HepG2 (cell line): ENCODE data around the gene TUBA4A. TPM values are rescaled to one million over a fixed set of nuclear protein-coding genes. Genes with fewer than 3 reads are reported as not detected.

Experiments used
- CAMTA2 ChIP-seq: sonication (generic); formaldehyde crosslinking; IDR thresholded peaks from 2 replicates; pipeline ENCODE4 v1.4.0; 2020; ENCODE audit warnings: mild to moderate bottlenecking, missing genetic modification reagents, borderline replicate concordance
- GPN1 ChIP-seq: sonication (generic); formaldehyde crosslinking; IDR thresholded peaks from 2 replicates; pipeline ENCODE4 v1.5.1; 2020; ENCODE audit warnings: missing genetic modification reagents, borderline replicate concordance
- GTF3A ChIP-seq: sonication (generic); formaldehyde crosslinking; conservative IDR thresholded peaks from 2 replicates; pipeline ENCODE4 v1.4.0; 2020; ENCODE audit warnings: mild to moderate bottlenecking, missing genetic modification reagents
- KMT2A ChIP-seq: sonication (generic); formaldehyde crosslinking; IDR thresholded peaks from 2 replicates; pipeline ENCODE4 v1.4.0; 2020; ENCODE audit warnings: missing genetic modification reagents
- MTA3 ChIP-seq: sonication (generic); formaldehyde crosslinking; IDR thresholded peaks from 2 replicates; pipeline ENCODE4 v1.4.0; 2020; ENCODE audit warnings: missing genetic modification reagents
- MTF2 ChIP-seq: sonication (generic); formaldehyde crosslinking; IDR thresholded peaks from 2 replicates; pipeline ENCODE4 v1.5.0; 2020; ENCODE audit warnings: missing genetic modification reagents, borderline replicate concordance
- NFYB ChIP-seq: sonication (generic); formaldehyde crosslinking; IDR thresholded peaks from 2 replicates; pipeline ENCODE4 v1.4.0; 2020; ENCODE audit warnings: missing genetic modification reagents
- SAP130 ChIP-seq: IDR thresholded peaks from 2 replicates; pipeline ENCODE4 v1.6.1; 2016; ENCODE audit warnings: low read depth
- TEAD2 ChIP-seq: sonication (generic); formaldehyde crosslinking; IDR thresholded peaks from 2 replicates; pipeline ENCODE4 v1.9.0; 2021; ENCODE audit warnings: missing genetic modification reagents
- ZBTB21 ChIP-seq: sonication (generic); formaldehyde crosslinking; IDR thresholded peaks from 2 replicates; pipeline ENCODE4 v1.4.0; 2020; ENCODE audit warnings: missing genetic modification reagents
- ZFP62 ChIP-seq: sonication (generic); formaldehyde crosslinking; IDR thresholded peaks from 2 replicates; pipeline ENCODE4 v1.4.0; 2020; ENCODE audit warnings: missing genetic modification reagents
- ZNF432 ChIP-seq: sonication (generic); formaldehyde crosslinking; IDR thresholded peaks from 2 replicates; pipeline ENCODE4 v1.5.0; 2020; ENCODE audit warnings: missing genetic modification reagents, mild to moderate bottlenecking, borderline replicate concordance
- polyA plus RNA-seq, 8 experiments: library from polyadenylated mRNA; depleted of rRNA in 3 of 8; stranded (reverse) in 7 of 8; unstranded in 1 of 8; fragments of >200 nt; fragmentation: Illumina TruSeq in 4 of 8; extraction: Trizol in 4 of 8; gene quantifications; 2 replicates each; pipeline versions ENCODE4 v1.2.1 to v1.2.3, GENCODE V29; 2011 to 2016; ENCODE audit warnings: low read depth in 4 of 8, missing spikeins in 1 of 8, mixed read lengths in 1 of 8; ENCODE audit not compliant: insufficient read depth in 1 of 8
- total RNA-seq, 5 experiments: library from RNA; depleted of rRNA; stranded (reverse); fragments of >200 nt; fragmentation: Illumina TruSeq; extraction: Trizol; gene quantifications; 2 replicates each; pipeline ENCODE4 v1.2.3, GENCODE V29; 2016; ENCODE audit warnings: low read depth in 1 of 5
- TF ChIP-seq, protein P1 (sequence below): sonication (generic); formaldehyde crosslinking; IDR thresholded peaks from 2 replicates; pipeline ENCODE4 v1.9.0; 2021; ENCODE audit warnings: missing genetic modification reagents, borderline replicate concordance
- TF ChIP-seq, protein P2 (sequence below): sonication (generic); formaldehyde crosslinking; IDR thresholded peaks from 2 replicates; pipeline ENCODE4 v1.5.0; 2020; ENCODE audit warnings: mild to moderate bottlenecking, missing genetic modification reagents, moderate library complexity
- TF ChIP-seq, protein P3 (sequence below): sonication (generic); formaldehyde crosslinking; IDR thresholded peaks from 2 replicates; pipeline ENCODE4 v1.4.0; 2020; ENCODE audit warnings: mild to moderate bottlenecking, missing genetic modification reagents
- TF ChIP-seq, protein P4 (sequence below): fragments of 450-650 bp; IDR thresholded peaks from 2 replicates; pipeline ENCODE4 v1.6.1; 2017; ENCODE audit warnings: mild to moderate bottlenecking
- TF ChIP-seq, protein P5 (sequence below): sonication (generic); formaldehyde crosslinking; IDR thresholded peaks from 2 replicates; pipeline ENCODE4 v1.4.0; 2020; ENCODE audit warnings: missing genetic modification reagents
- TF ChIP-seq, protein P6 (sequence below): sonication (generic); formaldehyde crosslinking; IDR thresholded peaks from 2 replicates; pipeline ENCODE4 v1.4.0; 2020; ENCODE audit warnings: mild to moderate bottlenecking, missing genetic modification reagents

Gene TUBA4A
- total and polyA plus RNA-seq, 2 of the 13 experiments (the other 11 are each of a cell fraction or from before 2014, with no cell fraction given): 1.3 to 12.7 TPM

DNA sequence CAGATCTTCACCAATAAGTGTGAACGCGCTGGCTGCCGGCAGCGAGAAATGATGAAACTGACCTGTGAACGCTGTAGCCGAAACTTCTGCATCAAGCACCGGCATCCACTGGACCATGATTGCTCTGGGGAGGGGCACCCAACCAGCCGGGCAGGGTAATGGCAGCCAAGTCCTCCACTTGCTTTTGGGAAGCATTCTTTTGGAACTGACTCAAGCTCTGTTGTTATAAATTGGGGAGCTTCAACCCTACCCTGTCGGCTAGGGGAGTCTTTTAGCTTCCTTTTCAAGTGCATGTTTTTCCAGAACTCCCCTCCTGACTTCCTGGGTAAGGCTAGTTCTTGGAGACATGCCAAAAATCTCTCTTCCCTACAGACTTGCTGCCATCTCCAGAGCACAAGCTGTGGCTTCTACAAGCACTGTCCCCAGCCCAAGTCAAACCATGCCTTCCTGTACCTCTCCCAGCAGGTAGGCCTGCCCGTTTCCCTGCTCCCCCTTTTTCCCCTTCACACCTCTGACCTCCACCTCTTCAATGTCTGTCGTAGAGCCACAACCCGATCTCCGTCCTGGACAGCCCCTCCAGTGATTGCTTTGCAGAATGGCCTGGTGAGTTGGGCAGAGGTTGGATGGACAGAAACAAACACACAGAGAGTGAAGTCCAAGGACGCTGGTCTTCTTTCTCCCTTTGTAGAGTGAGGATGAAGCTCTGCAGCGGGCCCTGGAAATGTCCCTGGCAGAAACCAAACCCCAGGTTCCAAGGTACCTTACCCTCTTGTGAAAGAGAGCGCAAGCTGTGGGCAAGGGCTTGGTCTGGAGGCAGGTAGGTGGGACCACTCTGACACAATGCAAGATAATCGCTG lies 45.6 kb downstream of the TUBA4A start (continued):
- TF ChIP-seq, protein P1, sequence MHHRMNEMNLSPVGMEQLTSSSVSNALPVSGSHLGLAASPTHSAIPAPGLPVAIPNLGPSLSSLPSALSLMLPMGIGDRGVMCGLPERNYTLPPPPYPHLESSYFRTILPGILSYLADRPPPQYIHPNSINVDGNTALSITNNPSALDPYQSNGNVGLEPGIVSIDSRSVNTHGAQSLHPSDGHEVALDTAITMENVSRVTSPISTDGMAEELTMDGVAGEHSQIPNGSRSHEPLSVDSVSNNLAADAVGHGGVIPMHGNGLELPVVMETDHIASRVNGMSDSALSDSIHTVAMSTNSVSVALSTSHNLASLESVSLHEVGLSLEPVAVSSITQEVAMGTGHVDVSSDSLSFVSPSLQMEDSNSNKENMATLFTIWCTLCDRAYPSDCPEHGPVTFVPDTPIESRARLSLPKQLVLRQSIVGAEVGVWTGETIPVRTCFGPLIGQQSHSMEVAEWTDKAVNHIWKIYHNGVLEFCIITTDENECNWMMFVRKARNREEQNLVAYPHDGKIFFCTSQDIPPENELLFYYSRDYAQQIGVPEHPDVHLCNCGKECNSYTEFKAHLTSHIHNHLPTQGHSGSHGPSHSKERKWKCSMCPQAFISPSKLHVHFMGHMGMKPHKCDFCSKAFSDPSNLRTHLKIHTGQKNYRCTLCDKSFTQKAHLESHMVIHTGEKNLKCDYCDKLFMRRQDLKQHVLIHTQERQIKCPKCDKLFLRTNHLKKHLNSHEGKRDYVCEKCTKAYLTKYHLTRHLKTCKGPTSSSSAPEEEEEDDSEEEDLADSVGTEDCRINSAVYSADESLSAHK (CRISPR knock-in tag): no peak
- TF ChIP-seq, protein P2, sequence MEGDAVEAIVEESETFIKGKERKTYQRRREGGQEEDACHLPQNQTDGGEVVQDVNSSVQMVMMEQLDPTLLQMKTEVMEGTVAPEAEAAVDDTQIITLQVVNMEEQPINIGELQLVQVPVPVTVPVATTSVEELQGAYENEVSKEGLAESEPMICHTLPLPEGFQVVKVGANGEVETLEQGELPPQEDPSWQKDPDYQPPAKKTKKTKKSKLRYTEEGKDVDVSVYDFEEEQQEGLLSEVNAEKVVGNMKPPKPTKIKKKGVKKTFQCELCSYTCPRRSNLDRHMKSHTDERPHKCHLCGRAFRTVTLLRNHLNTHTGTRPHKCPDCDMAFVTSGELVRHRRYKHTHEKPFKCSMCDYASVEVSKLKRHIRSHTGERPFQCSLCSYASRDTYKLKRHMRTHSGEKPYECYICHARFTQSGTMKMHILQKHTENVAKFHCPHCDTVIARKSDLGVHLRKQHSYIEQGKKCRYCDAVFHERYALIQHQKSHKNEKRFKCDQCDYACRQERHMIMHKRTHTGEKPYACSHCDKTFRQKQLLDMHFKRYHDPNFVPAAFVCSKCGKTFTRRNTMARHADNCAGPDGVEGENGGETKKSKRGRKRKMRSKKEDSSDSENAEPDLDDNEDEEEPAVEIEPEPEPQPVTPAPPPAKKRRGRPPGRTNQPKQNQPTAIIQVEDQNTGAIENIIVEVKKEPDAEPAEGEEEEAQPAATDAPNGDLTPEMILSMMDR (CRISPR knock-in tag): no peak
- no peak for TF ChIP-seq NFYB (CRISPR knock-in tag)
- TF ChIP-seq KMT2A (CRISPR knock-in tag): no peak
- TF ChIP-seq, protein P3, sequence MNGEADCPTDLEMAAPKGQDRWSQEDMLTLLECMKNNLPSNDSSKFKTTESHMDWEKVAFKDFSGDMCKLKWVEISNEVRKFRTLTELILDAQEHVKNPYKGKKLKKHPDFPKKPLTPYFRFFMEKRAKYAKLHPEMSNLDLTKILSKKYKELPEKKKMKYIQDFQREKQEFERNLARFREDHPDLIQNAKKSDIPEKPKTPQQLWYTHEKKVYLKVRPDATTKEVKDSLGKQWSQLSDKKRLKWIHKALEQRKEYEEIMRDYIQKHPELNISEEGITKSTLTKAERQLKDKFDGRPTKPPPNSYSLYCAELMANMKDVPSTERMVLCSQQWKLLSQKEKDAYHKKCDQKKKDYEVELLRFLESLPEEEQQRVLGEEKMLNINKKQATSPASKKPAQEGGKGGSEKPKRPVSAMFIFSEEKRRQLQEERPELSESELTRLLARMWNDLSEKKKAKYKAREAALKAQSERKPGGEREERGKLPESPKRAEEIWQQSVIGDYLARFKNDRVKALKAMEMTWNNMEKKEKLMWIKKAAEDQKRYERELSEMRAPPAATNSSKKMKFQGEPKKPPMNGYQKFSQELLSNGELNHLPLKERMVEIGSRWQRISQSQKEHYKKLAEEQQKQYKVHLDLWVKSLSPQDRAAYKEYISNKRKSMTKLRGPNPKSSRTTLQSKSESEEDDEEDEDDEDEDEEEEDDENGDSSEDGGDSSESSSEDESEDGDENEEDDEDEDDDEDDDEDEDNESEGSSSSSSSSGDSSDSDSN (CRISPR knock-in tag): peak; percentile 80
- TF ChIP-seq, protein P4, sequence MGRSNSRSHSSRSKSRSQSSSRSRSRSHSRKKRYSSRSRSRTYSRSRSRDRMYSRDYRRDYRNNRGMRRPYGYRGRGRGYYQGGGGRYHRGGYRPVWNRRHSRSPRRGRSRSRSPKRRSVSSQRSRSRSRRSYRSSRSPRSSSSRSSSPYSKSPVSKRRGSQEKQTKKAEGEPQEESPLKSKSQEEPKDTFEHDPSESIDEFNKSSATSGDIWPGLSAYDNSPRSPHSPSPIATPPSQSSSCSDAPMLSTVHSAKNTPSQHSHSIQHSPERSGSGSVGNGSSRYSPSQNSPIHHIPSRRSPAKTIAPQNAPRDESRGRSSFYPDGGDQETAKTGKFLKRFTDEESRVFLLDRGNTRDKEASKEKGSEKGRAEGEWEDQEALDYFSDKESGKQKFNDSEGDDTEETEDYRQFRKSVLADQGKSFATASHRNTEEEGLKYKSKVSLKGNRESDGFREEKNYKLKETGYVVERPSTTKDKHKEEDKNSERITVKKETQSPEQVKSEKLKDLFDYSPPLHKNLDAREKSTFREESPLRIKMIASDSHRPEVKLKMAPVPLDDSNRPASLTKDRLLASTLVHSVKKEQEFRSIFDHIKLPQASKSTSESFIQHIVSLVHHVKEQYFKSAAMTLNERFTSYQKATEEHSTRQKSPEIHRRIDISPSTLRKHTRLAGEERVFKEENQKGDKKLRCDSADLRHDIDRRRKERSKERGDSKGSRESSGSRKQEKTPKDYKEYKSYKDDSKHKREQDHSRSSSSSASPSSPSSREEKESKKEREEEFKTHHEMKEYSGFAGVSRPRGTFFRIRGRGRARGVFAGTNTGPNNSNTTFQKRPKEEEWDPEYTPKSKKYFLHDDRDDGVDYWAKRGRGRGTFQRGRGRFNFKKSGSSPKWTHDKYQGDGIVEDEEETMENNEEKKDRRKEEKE: no peak
- TF ChIP-seq MTA3: no peak
- TF ChIP-seq, protein P5, sequence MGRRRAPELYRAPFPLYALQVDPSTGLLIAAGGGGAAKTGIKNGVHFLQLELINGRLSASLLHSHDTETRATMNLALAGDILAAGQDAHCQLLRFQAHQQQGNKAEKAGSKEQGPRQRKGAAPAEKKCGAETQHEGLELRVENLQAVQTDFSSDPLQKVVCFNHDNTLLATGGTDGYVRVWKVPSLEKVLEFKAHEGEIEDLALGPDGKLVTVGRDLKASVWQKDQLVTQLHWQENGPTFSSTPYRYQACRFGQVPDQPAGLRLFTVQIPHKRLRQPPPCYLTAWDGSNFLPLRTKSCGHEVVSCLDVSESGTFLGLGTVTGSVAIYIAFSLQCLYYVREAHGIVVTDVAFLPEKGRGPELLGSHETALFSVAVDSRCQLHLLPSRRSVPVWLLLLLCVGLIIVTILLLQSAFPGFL: no peak
- peak; percentile 85 for TF ChIP-seq SAP130
- no peak for TF ChIP-seq ZNF432 (CRISPR knock-in tag)
- no peak for TF ChIP-seq CAMTA2 (CRISPR knock-in tag)
- TF ChIP-seq ZFP62 (CRISPR knock-in tag): no peak
- TF ChIP-seq TEAD2 (CRISPR knock-in tag): no peak
- TF ChIP-seq GPN1 (CRISPR knock-in tag): no peak
- TF ChIP-seq ZBTB21 (CRISPR knock-in tag): no peak
- TF ChIP-seq, protein P6, sequence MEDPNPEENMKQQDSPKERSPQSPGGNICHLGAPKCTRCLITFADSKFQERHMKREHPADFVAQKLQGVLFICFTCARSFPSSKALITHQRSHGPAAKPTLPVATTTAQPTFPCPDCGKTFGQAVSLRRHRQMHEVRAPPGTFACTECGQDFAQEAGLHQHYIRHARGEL (CRISPR knock-in tag): no peak; the same call in 1 of the 2 replicates
- no peak for TF ChIP-seq MTF2 (CRISPR knock-in tag)
- TF ChIP-seq GTF3A (CRISPR knock-in tag): no peak
